ENCODE results near the gene RPL36AL.
A peak's percentile ranks its signal among the peaks of the same experiment; 100 is the strongest.
"Not testable (repeated sequence)": the region's sequence is repeated elsewhere in the genome, so short reads cannot be mapped to it uniquely, and the experiment has no call there.

RPL36AL gene

GRCh38 chr14:49619273-49619672 is 1.2 kb downstream of the RPL36AL start:
- DNase-seq: not testable (repeated sequence)

DNA sequence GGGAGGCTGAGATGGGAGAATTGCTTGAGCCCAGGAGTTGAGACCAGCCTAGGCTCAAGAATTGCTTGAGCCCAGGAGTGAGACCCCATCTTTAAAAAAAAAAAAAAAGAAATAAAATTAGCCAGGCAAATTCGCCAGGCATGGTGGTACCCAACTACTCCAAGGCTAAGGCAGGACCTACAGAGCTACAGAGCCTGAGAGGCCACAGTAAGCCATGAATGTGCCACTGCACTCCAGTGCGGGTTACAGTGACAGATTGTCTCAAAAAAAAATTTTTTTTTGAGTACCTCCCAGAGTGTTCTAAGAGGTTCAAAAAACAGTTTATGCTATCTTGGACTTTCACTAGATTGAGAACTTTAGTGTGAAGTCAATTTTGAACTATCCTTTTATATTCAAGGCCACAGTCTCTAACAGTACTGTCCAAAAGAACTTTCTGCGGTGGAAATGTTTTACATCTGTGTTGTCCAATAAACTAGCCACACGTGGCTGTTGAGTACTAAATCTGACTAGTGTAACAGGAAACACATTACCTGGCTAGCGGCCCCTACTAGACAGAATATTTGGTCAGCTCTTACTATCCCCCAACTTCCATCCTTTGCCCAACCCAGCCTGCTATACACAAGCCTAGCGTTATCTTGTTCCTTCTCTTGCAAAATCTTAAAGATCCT is 2.4 kb downstream of the RPL36AL start:
- no peak for DNase-seq

DNA sequence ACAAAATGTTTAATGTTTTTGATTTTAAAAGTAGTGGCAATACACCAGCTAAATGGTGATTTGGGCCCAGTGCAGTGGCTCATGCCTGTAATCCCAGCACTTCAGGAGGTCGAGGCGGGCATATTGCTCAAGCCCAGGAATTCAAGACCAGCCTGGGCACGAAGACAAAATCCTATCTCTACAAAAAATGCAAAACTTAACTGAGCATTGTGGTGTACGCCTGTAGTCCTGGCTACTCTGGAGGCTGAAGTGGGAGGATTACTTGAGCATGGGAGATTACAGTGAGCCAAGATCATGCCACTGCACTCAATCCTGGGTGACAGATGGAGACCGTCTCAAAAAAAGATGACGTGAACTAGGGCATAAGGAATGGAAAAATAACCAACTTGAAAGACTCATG is 4.7 kb downstream of the RPL36AL start:
- no peak for DNase-seq

GRCh38 chr14:49614196-49614595 is 6.2 kb downstream of the RPL36AL start:
- DNase-seq: no peak

DNA sequence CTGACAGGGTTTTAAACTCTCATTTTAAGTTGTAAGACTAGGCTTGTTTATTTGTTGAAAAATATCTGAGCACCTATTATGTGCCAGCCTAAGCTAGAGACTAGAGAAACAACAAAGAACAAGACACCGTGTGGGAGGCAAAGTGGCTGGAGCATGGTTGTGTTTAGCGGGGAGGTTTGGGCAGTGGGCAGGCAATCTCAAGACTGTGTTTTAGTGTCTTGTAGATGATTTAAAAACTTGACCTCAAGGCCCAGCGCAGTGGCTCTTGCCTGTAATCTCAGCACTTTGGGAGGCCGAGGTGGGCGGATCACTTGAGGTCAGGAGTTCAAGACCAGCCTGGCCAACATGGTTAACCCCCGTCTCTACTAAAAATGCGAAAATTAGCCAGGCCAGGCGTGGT is 7.8 kb downstream of the RPL36AL start:
- DNase-seq: no peak

DNA sequence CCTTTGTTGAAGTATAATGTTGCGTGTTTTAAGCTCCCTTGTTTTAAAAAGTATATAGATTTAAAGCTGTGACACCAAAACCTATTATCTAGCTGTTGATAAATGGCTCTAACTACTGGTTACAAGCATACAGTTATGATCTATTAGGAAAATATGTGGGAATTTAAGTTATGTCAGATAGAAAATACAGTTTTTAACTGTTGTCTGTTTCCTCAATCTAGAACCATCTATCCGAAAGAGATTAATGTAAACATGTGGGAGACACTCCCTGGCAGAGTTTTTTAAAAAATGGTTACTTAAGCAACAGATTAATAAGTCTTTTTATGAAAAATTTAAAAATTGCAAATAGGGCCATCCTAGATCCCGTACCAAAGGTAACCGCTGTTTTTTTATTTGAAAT is 8.2 kb downstream of the RPL36AL start:
- no peak for DNase-seq

- no peak for DNase-seq
Measured at GRCh38 chr14:49607583-49607982, 12.8 kb downstream of the RPL36AL start.

- peak; percentile 61 for DNase-seq
Measured at GRCh38 chr14:49598485-49599300, 21.7 kb downstream of the RPL36AL start, which contains the start of gene LRR1. LRR1 (plus strand) TSS chr14:49598940; CDS start chr14:49599021, 81 bp downstream.

- DNase-seq: no peak
Measured at GRCh38 chr14:49598189-49598484, 22.3 kb downstream of the RPL36AL start.

GRCh38 chr14:49594347-49595091 is 25.9 kb downstream of the RPL36AL start:
- no peak for DNase-seq

DNA sequence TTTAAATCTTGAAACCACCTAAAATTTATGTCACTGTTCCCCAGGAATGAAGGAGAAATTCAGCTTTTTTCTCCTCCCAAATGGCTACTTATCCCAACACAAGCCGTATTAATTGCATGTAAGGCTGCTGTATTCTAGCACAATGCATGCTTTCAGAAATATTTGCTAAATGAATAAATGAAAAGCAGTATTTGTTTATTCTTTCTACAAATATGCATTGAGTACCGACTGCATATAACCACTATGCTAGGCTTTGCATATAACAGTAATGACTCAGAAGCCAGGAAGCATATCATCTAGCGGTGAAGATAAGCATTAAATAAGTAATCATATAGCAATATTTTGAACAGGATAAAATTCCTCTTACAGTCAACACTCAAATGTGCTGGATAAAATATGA is 27.4 kb downstream of the RPL36AL start:
- no peak for DNase-seq

DNA sequence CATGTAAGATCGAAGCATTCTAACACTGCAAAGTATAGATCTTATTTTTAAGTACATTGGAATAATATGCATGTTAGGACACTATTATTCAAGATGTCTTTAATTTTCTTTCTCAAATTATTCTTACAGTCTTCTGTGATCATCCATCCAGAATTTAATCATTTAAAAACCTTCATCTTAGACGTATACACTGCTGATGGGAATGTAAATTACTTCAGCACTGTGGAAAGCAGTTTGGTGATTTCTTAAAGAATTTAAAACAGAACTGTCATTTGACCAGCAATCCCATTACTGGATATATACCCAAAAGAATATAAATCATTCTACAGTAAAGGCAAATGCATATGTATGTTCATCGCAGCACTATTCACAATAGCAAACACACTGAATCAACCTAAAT is 31.0 kb downstream of the RPL36AL start:
- no peak for DNase-seq

- DNase-seq: peak; percentile 86
Measured at GRCh38 chr14:49586673-49587460, 33.6 kb downstream of the RPL36AL start.

GRCh38 chr14:49585803-49586672 is 34.4 kb downstream of the RPL36AL start, which contains the start of gene RPS29:
RPS29 (minus strand) TSS chr14:49586380; CDS start chr14:49586346, 34 bp downstream.
- peak; percentile 99 for DNase-seq

GRCh38 chr14:49584981-49585640 is 35.3 kb downstream of the RPL36AL start:
- DNase-seq: not testable (repeated sequence)

DNA sequence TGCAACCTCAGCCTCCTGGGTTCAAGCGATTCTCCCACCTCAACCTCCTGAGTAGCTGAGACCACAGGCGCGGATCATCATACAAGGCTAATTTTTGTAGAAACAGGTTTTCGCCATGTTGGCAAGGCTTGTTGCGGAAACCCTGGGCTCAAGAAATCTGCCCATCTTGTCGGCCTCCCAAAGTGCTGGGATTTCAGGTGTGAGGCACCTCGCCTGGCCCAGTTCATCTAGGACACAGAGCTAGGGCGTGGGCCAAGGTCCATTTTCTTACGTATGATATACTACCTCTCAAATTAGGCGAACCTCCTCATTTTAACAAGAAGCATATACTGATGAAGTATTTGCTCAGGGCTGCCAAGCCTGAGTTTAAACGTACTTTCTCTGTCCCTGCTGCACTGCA is 36.4 kb downstream of the RPL36AL start:
- no peak for DNase-seq

GRCh38 chr14:49583629-49584028 is 36.8 kb downstream of the RPL36AL start:
- DNase-seq: no peak

DNA sequence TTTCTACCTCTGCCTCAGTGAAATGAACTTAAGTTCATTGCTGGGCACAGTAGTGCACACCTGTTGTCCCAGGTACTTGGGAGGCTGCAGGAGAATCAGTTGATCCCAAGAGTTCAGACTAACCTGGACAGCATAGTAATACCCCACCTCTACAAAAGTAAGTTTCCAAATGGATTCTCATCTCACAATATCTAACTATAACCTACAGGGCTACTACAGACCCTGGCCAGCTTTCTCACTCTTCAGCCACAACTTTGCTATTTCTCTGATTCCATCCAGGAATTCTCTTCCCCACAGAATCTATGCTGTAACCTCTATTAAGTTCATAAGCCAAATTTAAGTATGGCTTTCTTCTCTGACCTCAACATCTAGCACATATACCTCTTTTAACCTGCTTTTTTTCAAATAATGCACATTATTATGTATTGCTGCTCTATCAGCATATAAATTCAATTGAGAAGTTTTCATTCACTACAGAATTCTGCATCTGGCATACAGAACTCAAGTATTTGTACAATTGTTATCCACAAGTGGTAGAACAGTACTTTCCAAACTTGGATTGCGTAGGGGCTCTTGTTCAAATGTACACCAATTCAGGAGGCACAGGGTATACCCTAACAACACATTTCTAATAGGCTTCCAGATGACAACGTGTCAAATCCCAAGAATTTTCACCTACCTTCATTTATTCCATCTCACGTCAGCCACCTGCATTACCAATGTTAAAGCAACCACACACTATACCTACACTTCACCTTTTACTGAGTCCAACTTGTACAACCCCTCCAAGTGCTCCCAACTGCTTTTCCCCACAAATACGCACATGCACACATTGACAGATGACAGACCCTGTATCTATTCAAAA is 38.1 kb downstream of the RPL36AL start:
- no peak for DNase-seq

DNA sequence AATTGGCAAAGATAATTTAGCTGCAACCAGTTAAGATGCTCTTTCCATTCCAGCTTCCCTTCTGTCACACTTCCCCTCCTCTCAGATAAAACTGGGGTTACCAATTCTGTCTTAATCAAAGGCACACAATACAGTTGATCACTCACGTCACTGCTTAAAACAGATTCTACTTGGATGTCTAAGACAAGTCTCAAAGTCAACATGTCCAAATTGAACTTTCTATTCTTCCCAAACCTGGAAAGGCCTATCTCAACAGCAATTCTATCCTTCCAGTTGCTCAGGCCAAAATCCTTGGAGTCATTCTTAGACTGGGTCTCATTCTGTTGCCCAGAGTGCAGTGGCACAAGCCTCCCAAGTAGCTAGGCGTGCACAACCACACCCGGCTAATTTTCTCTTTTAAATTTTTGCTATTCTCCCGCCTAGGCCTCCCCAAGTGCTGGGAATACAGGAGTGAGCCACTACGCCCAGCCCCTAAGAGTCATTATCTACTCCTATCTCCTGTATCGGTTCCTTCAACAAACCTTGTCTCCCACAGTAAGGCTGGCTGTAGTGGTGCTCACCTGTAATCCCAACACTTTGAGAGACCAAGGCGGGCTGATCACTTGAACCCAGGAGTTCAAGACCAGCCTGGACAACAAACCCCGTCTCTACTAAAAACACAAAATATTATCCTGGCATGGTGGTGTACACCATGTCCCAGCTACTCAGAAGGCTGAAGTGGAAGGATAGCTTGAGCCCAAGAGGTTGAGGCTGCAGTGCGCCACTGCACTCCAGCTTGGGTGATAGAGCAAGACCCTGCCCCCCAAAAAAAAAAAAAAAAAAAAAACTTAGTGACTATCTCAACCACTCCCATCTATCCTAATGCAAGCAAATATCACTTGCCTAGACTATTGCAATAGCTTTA is 39.0 kb downstream of the RPL36AL start:
- DNase-seq: no peak
